DMS 273 treated with DMSO at 0.1 percent for 48 hours (cell line): ENCODE results near the gene PLA2G4C.

Experiments
- DNase-seq: peaks from one replicate; lab custom pipeline; 2025; lab: John Stamatoyannopoulos, UW

The PLA2G4C gene

GRCh38 chr19:48110350-48110966 is at the start of gene PLA2G4C:
Gene PLA2G4C, minus strand, starts transcription at chr19:48110817. Its CDS starts 4,288 bp downstream, at chr19:48106529.
- peak; percentile 67 for DNase-seq

- DNase-seq: no peak
These were observed 47.7 kb upstream of the PLA2G4C start for GRCh38 chr19:48158210-48158790.

DNA sequence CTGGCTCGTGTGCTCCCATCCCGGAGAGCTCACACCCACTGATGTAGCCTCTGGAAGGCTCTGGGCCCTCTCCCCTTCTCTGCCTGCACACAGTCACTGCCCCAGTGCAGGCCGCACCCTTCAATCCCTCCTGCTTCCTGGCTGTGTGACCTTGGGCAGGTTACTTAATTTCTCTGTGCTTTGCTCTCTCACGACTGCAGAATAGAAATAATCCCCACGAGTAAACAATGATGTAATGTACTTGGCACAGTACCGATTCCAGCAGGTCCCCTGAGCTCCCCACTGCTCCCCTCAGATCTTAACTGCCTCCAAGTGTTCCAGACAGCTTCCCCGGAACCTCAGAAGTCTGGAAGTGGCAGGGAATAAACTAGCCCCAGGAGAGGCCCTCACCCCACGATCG is 43.4 kb upstream of the PLA2G4C start:
- DNase-seq: no peak

DNA sequence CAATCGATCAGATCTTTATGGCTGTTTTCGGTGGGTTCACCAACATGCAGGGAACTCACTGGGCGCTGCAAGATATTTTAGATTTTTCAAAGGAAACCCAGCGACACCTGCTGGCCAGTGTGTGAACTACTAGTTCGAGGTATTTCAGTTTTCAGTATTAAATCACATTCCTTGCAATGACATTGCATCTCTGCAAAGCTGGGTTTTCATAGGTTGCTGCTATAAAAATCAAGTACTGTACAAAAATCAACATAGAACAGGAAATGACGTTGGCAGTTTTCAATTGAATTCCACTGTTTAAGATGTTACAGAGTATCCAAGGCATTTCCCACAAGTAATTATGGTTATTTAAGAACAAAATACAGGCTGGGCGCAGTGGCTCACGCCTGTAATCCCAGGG is 41.9 kb upstream of the PLA2G4C start:
- no peak for DNase-seq

GRCh38 chr19:48149430-48149829 is 38.8 kb upstream of the PLA2G4C start:
- no peak for DNase-seq

GRCh38 chr19:48148576-48148975 is 38.0 kb upstream of the PLA2G4C start:
- DNase-seq: no peak

DNA sequence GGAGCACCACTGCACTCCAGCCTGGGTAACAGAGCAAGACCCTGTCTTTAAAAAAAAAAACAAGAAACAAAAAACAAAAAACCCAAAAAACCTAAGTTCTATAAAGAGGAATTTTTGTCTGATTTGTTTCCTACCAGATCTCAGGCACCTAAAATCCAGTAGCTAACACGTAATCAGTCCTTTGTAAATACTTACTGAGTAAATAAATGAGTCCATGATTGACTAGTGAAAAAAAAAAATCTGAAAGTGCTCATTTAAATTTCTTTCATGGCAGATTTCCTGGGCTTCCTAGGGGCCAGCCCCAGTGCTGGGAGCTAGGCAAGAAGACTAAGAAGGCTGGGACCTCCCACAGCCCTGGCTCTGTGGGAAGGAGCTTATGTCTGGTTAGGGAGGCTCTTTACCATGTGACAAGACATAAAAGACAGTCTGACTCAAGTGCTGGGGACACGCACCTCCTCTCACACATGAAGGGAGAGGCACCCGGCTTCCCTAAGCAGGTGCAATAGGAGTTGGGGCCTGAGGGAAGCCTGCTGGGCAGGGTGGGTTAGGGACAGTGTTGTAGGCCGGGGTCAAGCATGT is 37.1 kb upstream of the PLA2G4C start:
- DNase-seq: no peak

DNA sequence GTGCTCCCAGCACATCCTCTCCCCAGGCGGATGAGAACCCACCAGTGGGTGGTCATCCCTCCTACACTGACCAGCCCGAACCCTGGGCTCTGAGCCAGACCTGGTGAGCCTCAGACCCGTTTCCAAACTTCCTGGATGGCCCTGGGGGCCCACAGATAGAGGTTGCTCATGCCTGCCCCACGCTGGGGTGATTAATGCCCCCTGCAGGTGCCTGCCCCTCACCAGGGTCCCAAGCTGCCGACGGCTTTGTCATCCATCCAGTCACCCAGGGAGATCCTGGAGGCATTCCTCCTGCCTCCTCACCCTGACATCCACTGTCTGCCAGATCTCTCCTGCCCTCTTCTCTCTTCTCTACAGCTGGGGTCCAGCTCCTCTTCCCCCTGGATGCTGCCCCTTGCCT is 28.4 kb upstream of the PLA2G4C start:
- no peak for DNase-seq

DNA sequence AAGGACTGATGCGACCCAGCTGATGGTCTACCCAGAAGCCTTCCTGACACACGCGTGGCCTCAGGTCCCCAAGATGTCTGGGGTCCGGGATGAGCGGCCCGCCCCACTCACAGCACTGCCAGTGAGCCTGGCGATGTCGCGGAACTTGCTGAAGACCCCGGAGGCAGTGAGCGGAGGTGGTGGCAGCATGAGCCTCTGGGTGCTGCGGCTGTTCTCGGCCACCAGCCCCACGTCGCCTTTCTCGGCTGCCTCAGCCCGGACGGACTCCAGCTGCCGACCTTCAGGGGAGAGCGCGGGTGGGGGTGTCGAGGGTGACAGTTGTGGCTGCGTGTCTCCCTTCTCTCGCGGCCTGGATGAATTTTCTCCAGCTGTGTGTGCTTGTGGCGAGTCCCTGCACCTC is 26.8 kb upstream of the PLA2G4C start:
- DNase-seq: no peak

DNA sequence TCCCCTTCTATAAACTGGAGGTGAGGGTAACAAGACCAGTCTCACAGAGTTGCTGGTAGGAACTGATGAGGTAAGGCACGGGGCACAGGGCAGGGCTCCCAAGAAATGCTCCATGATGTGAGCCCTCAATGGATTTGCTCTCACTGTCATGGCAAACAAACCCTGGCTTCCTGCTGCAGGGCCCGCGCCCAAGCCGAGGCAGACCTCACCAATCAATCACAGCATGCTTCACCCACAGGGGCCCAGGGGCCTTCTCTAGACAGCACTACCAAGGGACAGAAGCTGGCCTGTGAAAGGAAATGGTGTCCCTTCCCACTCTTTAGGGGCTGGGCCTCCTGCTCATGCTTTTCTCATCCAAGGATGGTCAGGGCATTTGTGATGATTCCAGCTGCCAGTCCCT is 25.9 kb upstream of the PLA2G4C start:
- DNase-seq: no peak

DNA sequence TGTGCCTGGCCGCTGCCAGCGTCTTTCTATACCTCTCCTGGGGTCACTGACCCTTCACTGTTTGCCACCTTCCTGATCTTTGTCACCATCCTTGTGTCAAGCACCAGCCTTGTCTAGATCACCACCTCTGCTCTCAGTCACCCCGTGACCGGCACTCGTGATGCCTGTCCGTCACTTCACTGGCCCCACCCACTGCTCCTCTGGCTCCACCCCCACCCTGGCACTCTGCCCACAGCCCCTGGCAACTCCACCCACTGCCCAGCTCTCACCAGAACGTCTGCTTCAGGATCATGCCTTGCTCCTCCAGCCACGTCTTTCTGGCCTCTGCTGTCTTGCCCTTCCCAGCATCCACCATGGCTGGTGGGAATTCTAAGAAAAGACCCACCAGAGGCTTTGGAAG is 24.8 kb upstream of the PLA2G4C start:
- no peak for DNase-seq

DNA sequence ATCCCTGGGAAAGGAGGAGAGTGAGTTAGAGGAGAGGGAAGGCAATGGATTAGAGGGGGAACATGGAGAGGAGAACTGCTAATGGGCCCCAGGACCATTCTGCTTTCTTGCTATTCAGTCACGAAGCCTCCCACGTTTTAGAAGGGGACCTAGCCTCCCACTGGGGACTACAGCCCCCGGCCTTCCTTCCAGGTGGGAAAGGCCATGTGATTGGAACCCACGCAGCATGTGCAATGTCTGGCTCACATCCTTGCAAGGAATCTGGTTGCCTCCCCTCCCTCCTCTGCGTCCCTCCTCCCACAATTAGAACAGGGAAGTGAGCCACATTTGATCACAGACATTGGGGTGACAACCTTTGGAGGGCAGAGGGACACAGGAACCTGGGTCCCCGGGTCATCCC is 22.5 kb upstream of the PLA2G4C start:
- no peak for DNase-seq

- no peak for DNase-seq
These were observed 16.9 kb upstream of the PLA2G4C start for GRCh38 chr19:48127561-48127960.

GRCh38 chr19:48123907-48124651 is 13.5 kb upstream of the PLA2G4C start:
- no peak for DNase-seq

- no peak for DNase-seq
These were observed 11.8 kb upstream of the PLA2G4C start for GRCh38 chr19:48122421-48122820.

- DNase-seq: no peak
These were observed 11.3 kb upstream of the PLA2G4C start for GRCh38 chr19:48121909-48122371.

- DNase-seq: no peak
These were observed 10.4 kb upstream of the PLA2G4C start for GRCh38 chr19:48121066-48121465.

- DNase-seq: no peak
These were observed 9.9 kb upstream of the PLA2G4C start for GRCh38 chr19:48120505-48120904.

GRCh38 chr19:48118131-48118517 is 7.5 kb upstream of the PLA2G4C start:
- DNase-seq: no peak

GRCh38 chr19:48117515-48118130 is 7.0 kb upstream of the PLA2G4C start:
- DNase-seq: no peak

DNA sequence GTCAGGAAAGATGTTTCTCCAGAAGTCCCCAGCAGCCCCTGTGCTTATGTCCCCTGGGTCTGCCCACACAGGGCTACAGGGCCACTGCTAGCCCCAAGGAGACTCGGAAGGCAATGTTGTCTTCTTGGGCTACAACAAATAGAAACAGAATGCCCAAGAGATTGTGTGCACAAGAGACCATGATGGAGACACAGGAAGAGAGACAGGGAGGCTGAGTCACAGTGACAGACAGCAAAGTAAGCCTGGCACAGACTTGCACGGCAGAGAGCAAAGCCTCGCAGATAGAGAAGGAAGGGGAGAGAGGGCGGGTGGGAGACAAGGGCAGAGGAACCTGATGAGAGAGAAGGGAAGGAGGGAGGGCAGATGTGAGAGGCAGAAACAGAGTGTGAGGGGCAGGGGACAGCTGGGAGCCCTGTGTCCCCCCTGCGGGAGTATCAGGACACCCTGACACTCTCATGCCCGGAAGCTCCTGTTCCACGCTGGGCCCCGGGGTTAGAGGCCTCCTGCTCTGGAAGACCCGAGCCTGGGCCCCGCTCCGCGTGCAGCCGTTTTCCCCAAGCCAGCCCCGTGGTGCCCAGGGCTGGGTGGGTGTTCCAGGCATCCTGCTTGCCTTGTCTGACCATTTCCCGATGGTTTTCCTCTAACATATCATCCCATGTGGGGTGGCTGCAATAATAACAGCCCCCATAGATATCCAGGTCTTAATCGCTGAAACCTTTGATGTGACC is 2.7 kb upstream of the PLA2G4C start:
- no peak for DNase-seq

GRCh38 chr19:48111280-48111679 is 663 bp upstream of the PLA2G4C start:
- no peak for DNase-seq
